ENCODE data around the gene TMEM200A. TPM values are rescaled to one million over a fixed set of nuclear protein-coding genes. Genes with fewer than 3 reads are reported as not detected.

TMEM200A gene
- total RNA-seq, 1 experiment from 2014 or later: 0.10 TPM

GRCh38 chr6:130453230-130453629, 87.4 kb downstream of the TMEM200A start:
- H3K27me3 ChIP-seq (ENCODE audit: control insufficient read depth, insufficient read depth, low read length): no peaks in the 10 kb centered on the region
- BruUV-seq (replicated peaks): no TSS peak
- ATAC-seq (no peak), DNase-seq (ENCODE audit: low read depth, low spot score) (no peak)
- no peak overlapping the region for H3K27ac ChIP-seq (ENCODE audit: low read length)
- ChIA-PET CTCF (no interaction called here), POLR2A (no interaction called here)
- H3K36me3 ChIP-seq (ENCODE audit: control insufficient read depth, insufficient read depth, low read length): no peaks in the 10 kb centered on the region
- no peak overlapping the region for H3K4me3 ChIP-seq (ENCODE audit: low read depth in 2 of 2, low read length in 2 of 2)
- intact Hi-C loops (cut with micrococcal nuclease; ENCODE audit: unreplicated experiment): no loop called here
- TF ChIP-seq CTCF (IDR thresholded peaks at IDR 0.05) (no peak), REST (IDR thresholded peaks at IDR 0.05; ENCODE audit: insufficient read depth in 1 of 2, low read depth in 2 of 2, low read length in 1 of 2) (no peak), SIN3A (IDR thresholded peaks at IDR 0.05; ENCODE audit: borderline replicate concordance, insufficient read depth, low read depth, low read length) (no peak), TCF7L2 (IDR thresholded peaks at IDR 0.05; ENCODE audit: low read depth, low read length) (no peak), POLR2AphosphoS5 (IDR thresholded peaks at IDR 0.05; ENCODE audit: low read depth, low read length) (no peak)
- in situ Hi-C loops (cut with HindIII; ENCODE audit: low pct_unique_long_range_greater_than_20kb, low sequenced_read_pairs): no loop called here
- H3K9me3 ChIP-seq (ENCODE audit: control insufficient read depth, insufficient read depth, low read depth, low read length): no peaks in the 10 kb centered on the region
- H3K4me1 ChIP-seq (ENCODE audit: control insufficient read depth, insufficient read depth, low read length): no peaks in the 10 kb centered on the region

- no peak overlapping the region for H3K27ac ChIP-seq (ENCODE audit: low read length)
- no peaks in the 10 kb centered on the region for H3K27me3 ChIP-seq (ENCODE audit: control insufficient read depth, insufficient read depth, low read length)
- intact Hi-C loops (cut with micrococcal nuclease; ENCODE audit: unreplicated experiment): no loop called here
- no TSS peak for BruUV-seq (replicated peaks)
- no peak for ATAC-seq
- no peaks in the 10 kb centered on the region for H3K36me3 ChIP-seq (ENCODE audit: control insufficient read depth, insufficient read depth, low read length)
- in situ Hi-C loops (cut with HindIII; ENCODE audit: low pct_unique_long_range_greater_than_20kb, low sequenced_read_pairs): no loop called here
- no peak for DNase-seq (ENCODE audit: low read depth, low spot score)
- TF ChIP-seq TCF7L2 (IDR thresholded peaks at IDR 0.05; ENCODE audit: low read depth, low read length) (no peak), REST (IDR thresholded peaks at IDR 0.05; ENCODE audit: insufficient read depth in 1 of 2, low read depth in 2 of 2, low read length in 1 of 2) (no peak)
- no peaks in the 10 kb centered on the region for H3K4me1 ChIP-seq (ENCODE audit: control insufficient read depth, insufficient read depth, low read length)
- no peaks in the 10 kb centered on the region for H3K9me3 ChIP-seq (ENCODE audit: control insufficient read depth, insufficient read depth, low read depth, low read length)
- H3K4me3 ChIP-seq (ENCODE audit: low read depth in 2 of 2, low read length in 2 of 2): no peak overlapping the region
- POLR2A ChIA-PET: no interaction called here
- CTCF ChIA-PET: no interaction called here
Observed at GRCh38 chr6:130457605-130458004, 91.8 kb downstream of the TMEM200A start.

Data from Panc1 (cell line).